IPS-11a (cell line): ENCODE data around the gene CBLC.
A peak's percentile ranks its signal among the peaks of the same experiment; 100 is the strongest.

Source experiments
- H3K4me3 ChIP-seq: one replicate; pipeline ENCODE4 v1.5.1; 2013; ENCODE audit warnings: low read depth, low read length, control low read depth

Gene CBLC

GRCh38 chr19:44848036-44848811 is 70.5 kb downstream of the CBLC start:
- peak overlapping the region; percentile 94 for H3K4me3 ChIP-seq

GRCh38 chr19:44848812-44849447 is 71.2 kb downstream of the CBLC start:
- peak overlapping the region; percentile 94 for H3K4me3 ChIP-seq
